GM12892 (cell line): ENCODE results near the gene AMZ2.

Experiments used
- POLR2A ChIP-seq: IDR thresholded peaks from 2 replicates; pipeline ENCODE4 v1.6.1; 2011; ENCODE audit warnings: low read depth, low read length, control low read depth
- POLR2AphosphoS5 ChIP-seq: IDR thresholded peaks from 2 replicates; pipeline ENCODE4 v1.6.1; 2011; ENCODE audit warnings: low read depth, low read length, control low read depth
- TAF1 ChIP-seq: IDR thresholded peaks from 2 replicates; pipeline ENCODE4 v1.6.1; 2011; ENCODE audit warnings: low read depth, mild to moderate bottlenecking, control low read depth, low read length, borderline replicate concordance

DNA sequence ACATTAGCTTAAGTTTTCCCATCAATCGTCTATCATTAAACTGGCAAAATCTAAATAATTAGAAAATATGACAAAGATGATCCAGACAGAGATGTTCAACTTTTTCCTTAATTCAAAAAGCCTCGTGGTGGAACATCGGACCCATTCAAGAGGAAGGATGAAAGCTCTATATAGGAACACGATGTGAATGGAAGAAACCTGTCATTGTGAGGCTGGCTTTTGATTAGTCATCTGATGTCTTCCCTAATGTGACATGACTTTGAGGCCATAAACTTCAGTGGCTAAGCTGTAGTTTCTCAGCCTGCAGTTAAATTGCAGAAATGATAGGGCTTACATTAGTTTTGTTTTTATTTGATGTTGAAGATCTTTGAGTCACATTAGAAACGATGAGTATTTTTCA lies 1.0 kb downstream of the AMZ2 start:
- no peak for TF ChIP-seq POLR2AphosphoS5
- no peak for TF ChIP-seq POLR2A
- TF ChIP-seq TAF1, result no peak
